GM20431 (cell line): Measurements from ENCODE around the gene BTBD10.

Source experiments
- in situ Hi-C: fragments of 300-500 bp; cut with MseI, MboI; formaldehyde crosslinking; loops from one replicate; pipeline ENCODE4 v1.15.0; 2020; ENCODE audit warnings: low sequenced_read_pairs; ENCODE audit not compliant: unreplicated experiment

BTBD10 gene

GRCh38 chr11:13343931-13344717 lies 118.9 kb downstream of the BTBD10 start:
- in situ Hi-C loops, result loop anchor here (25.0 kb wide), 1 partner anchor 132 kb away; no protein-coding TSS in a partner anchor

DNA sequence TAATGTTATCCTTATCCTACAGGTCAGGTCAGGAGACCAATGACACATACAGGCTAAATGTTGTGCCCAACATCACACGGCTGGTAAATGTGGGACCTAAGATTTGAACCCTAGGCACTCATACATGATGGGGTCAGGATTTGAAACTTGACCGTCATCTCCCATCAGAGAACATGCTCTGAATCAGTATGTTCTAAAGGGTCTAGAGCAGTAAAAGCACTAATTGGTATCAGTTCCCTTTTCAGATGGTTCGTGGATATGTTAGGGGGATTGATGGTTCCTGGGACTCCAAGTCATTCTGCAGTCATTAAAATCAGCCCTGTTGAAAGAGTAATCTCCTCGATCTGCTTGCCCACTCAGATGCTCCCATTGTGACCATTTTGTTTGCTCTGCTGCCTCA lies 120.0 kb downstream of the BTBD10 start:
- in situ Hi-C loops, result loop anchor here (25.0 kb wide), 1 partner anchor 131 kb away; no protein-coding TSS in a partner anchor

GRCh38 chr11:13341026-13341425 lies 122.0 kb downstream of the BTBD10 start:
- in situ Hi-C loops, result loop anchor here (25.0 kb wide), 1 partner anchor 129 kb away; no protein-coding TSS in a partner anchor

DNA sequence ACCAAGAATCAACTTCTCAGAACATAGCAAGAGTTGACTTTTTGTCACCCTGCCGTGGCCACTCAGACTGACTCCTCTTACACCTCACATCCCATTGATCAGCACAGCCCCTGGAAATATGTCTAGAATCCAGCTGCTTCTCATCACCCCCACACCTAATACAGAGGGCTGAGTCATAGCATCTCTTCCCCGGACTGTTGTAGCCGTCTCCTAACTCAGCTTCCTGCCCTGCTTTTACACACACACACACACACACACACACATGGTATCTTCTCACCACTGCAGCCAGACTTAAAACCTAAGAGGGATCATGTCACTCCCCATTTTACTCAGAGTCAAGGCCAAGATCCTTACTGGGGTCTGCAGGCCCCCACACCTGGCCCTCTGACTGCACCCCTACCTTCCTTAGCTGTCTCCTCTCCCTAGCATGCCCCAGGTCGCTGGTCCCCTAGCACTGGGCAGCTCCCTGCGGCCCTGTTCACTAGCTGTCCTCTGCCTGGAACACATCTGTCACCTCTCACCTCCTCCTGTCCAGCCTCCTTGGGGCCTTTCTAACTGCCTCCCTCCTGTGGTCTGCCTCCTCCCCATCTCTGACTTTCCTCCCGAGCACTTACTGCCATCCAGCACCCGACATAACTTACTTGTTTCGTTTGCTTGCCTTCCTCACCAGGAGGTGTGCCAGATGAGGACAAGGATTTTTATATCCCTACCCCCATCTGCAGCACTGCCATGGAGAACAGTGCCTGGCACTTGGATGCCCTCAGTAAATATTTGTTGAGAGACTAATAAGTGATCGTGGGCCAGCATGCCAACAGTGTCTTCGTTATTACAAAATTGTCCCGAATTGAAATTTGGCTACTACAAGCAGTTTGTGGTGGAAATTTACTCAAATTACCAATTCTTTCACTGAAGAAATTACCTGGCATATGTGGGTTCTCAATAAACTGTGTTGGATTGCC lies 123.5 kb downstream of the BTBD10 start:
- in situ Hi-C loops, result loop anchor here (25.0 kb wide), 1 partner anchor 127 kb away; no protein-coding TSS in a partner anchor

GRCh38 chr11:13338427-13339069 lies 124.5 kb downstream of the BTBD10 start:
- in situ Hi-C loops, result loop anchor here (25.0 kb wide), 1 partner anchor 126 kb away; no protein-coding TSS in a partner anchor

DNA sequence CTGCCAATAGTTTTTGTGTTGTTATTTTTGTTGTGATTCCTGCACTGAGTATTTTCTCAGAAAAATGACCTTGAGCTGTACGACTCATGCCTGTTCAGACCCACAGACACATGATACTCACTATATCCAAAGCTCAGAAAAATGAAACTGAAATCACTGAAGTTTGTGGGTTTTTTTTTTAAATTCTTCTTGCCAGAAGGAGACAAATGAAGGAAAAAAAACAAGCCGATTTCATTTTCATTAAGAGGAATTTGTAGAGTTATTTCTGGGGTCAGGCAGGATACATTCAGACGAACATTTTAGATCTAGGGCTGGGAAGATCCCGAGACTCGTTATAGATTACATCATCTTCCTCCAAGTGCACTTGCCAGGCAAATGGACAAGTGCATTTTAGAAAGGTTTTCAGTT lies 125.0 kb downstream of the BTBD10 start:
- in situ Hi-C loops, result loop anchor here (25.0 kb wide), 1 partner anchor 126 kb away; no protein-coding TSS in a partner anchor
